ENCODE measurements around the gene IFNG-AS1.

The IFNG-AS1 gene

GRCh38 chr12:68001486-68002466 lies 12.5 kb downstream of the IFNG-AS1 start:
- TF ChIP-seq, protein P1, sequence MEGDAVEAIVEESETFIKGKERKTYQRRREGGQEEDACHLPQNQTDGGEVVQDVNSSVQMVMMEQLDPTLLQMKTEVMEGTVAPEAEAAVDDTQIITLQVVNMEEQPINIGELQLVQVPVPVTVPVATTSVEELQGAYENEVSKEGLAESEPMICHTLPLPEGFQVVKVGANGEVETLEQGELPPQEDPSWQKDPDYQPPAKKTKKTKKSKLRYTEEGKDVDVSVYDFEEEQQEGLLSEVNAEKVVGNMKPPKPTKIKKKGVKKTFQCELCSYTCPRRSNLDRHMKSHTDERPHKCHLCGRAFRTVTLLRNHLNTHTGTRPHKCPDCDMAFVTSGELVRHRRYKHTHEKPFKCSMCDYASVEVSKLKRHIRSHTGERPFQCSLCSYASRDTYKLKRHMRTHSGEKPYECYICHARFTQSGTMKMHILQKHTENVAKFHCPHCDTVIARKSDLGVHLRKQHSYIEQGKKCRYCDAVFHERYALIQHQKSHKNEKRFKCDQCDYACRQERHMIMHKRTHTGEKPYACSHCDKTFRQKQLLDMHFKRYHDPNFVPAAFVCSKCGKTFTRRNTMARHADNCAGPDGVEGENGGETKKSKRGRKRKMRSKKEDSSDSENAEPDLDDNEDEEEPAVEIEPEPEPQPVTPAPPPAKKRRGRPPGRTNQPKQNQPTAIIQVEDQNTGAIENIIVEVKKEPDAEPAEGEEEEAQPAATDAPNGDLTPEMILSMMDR (IDR thresholded peaks at IDR 0.05; ENCODE audit: low read length, missing control alignments), result peak; percentile 25
- peak; percentile 14 for DNase-seq (ENCODE audit: low read depth)
- no peak overlapping the region for H3K4me3 ChIP-seq (replicated peaks; ENCODE audit: low read depth, low read length)

- TF ChIP-seq, protein P1 (IDR thresholded peaks at IDR 0.05; ENCODE audit: low read length, missing control alignments), result no peak
- DNase-seq (ENCODE audit: low read depth), result no peak
- no peak overlapping the region for H3K4me3 ChIP-seq (replicated peaks; ENCODE audit: low read depth, low read length)
Measured at GRCh38 chr12:68003777-68004176, 14.5 kb downstream of the IFNG-AS1 start.

- no peak overlapping the region for H3K4me3 ChIP-seq (replicated peaks; ENCODE audit: low read depth, low read length)
- DNase-seq (ENCODE audit: low read depth), result no peak
- TF ChIP-seq, protein P1 (IDR thresholded peaks at IDR 0.05; ENCODE audit: low read length, missing control alignments), result no peak
Measured at GRCh38 chr12:68007033-68007432, 17.8 kb downstream of the IFNG-AS1 start.

- peak; percentile 18 for DNase-seq (ENCODE audit: low read depth)
- TF ChIP-seq, protein P1 (IDR thresholded peaks at IDR 0.05; ENCODE audit: low read length, missing control alignments), result no peak
- no peak overlapping the region for H3K4me3 ChIP-seq (replicated peaks; ENCODE audit: low read depth, low read length)
Measured at GRCh38 chr12:68007466-68007865, 18.2 kb downstream of the IFNG-AS1 start.

DNA sequence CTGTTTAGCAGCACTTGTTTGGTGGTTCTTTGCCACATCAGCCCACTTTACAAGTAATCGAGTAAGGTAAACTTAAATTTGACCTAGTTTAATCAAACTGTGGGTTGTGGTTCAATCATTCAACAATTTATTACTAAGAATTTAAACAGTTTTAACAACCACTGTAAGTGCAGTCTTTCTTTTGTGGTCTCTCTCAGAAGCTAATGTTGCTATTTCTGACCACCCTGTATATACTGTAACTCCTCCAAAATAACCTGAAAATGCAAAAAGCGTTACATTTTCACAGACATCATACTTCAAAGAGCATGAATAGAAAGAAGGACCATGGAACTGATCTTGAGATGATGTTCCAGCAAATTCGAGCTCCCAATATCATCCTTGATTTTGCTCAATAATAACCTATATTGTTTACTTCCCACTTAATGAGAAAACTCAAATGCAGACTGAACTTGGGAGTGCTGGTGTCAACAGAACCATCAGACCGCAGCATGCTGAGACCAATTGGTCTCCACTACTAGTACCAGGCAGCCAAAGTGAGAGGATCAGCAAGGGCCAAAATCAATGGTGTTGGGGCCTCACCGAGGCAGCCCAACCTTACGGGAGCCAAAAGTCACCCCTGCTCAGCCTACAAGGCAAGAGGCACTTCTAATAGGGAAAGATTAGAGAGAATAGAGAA lies 22.1 kb downstream of the IFNG-AS1 start:
- TF ChIP-seq, protein P1 (IDR thresholded peaks at IDR 0.05; ENCODE audit: low read length, missing control alignments), result no peak
- no peak overlapping the region for H3K4me3 ChIP-seq (replicated peaks; ENCODE audit: low read depth, low read length)
- no peak for DNase-seq (ENCODE audit: low read depth)

GRCh38 chr12:68011882-68012207 lies 22.6 kb downstream of the IFNG-AS1 start:
- TF ChIP-seq, protein P1 (IDR thresholded peaks at IDR 0.05; ENCODE audit: low read length, missing control alignments), result no peak
- H3K4me3 ChIP-seq (replicated peaks; ENCODE audit: low read depth, low read length), result no peak overlapping the region
- DNase-seq (ENCODE audit: low read depth), result peak; percentile 8

Data from fibroblast of pulmonary artery (primary cell).